H1 (cell line): ENCODE results near the gene GAS6. TPM values are rescaled to one million over a fixed set of nuclear protein-coding genes. Genes with fewer than 3 reads are reported as not detected.

Source experiments
- CHD2 ChIP-seq: IDR thresholded peaks from 2 replicates; pipeline ENCODE4 v1.6.1; 2012; ENCODE audit warnings: low read length, improper control_type of control experiment
- CREB1 ChIP-seq: IDR thresholded peaks from 2 replicates; pipeline ENCODE4 v1.6.1; 2012; ENCODE audit warnings: inconsistent platforms
- POLR2A ChIP-seq, 2 experiments: IDR thresholded peaks; 1 replicate in 1 of 2; 2 replicates in 1 of 2; pipeline ENCODE4 v1.6.1; 2011; ENCODE audit warnings: low read depth in 2 of 2, low read length in 2 of 2, mild to moderate bottlenecking in 2 of 2; ENCODE audit errors: control extremely low read depth in 1 of 2
- RNF2 ChIP-seq: fragments of 200-900, 300-1000 bp; sonication (generic); IDR thresholded peaks from 2 replicates; pipeline ENCODE4 v1.7.1; 2016; ENCODE audit warnings: borderline replicate concordance, low read depth, mild to moderate bottlenecking, antibody characterized with exemption, low read length; ENCODE audit not compliant: poor library complexity, severe bottlenecking; ENCODE audit errors: missing control alignments
- SUZ12 ChIP-seq: fragments of 200-600 bp; sonication (generic); IDR thresholded peaks from 2 replicates; pipeline ENCODE4 v1.6.1; 2012; ENCODE audit warnings: mild to moderate bottlenecking, inconsistent platforms, low read length, moderate library complexity, mixed read lengths
- YY1 ChIP-seq: IDR thresholded peaks from 2 replicates; pipeline ENCODE4 v1.6.1; 2011; ENCODE audit warnings: low read depth, mild to moderate bottlenecking, low read length
- polyA plus RNA-seq, 7 experiments: library from polyadenylated mRNA; depleted of rRNA in 3 of 7; stranded (reverse) in 5 of 7; unstranded in 2 of 7; fragments of >200 nt in 5 of 7; fragments of 200-250 nt in 2 of 7; gene quantifications; 1 replicate in 5 of 7; 2 replicates in 1 of 7; 4 replicates in 1 of 7; pipeline versions ENCODE4 v1.2.1 to v1.2.3, GENCODE V29; 2011 to 2013; ENCODE audit warnings: missing spikeins in 2 of 7, mixed read lengths in 2 of 7
- total RNA-seq: library from RNA; stranded (reverse); fragmentation: NEBNext Ultra II Directional; extraction: Animal tissue kit (Norgen Biotek cat#: 25700); gene quantifications from 2 replicates; pipeline ENCODE4 v1.2.1, GENCODE V29; 2021
- TF ChIP-seq, protein P1 (sequence below): fragments of 300-600 bp; sonication (generic); IDR thresholded peaks from 2 replicates; pipeline ENCODE4 v1.7.1; 2012; ENCODE audit warnings: low read length, moderate library complexity, mild to moderate bottlenecking, inconsistent platforms; ENCODE audit not compliant: insufficient replicate concordance

GAS6 gene
- total and polyA plus RNA-seq, 2 of the 8 experiments (the other 6 are each of a cell fraction or from before 2014, with no cell fraction given), result 18.6 to 31.0 TPM

DNA sequence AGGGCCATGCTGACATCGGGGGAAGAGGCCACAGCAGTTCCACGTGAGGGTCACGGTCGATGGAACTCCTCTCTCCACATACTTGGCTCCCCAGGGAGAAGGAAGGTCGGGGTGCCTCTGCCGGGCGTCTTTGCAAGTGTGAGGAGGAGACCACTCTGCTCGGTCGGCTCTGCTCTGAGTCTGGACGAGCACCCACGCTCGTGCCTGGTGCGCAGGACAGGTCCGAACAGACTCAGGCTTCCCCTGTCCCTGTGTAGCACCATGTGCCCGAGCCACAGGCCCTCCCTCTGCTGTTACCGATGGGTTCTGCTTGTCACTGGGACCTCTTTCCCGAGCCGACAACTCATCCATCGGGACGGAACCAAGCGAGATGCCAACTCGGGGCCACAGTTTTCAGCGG lies 69.8 kb downstream of the GAS6 start (continued):
- TF ChIP-seq, protein P1, sequence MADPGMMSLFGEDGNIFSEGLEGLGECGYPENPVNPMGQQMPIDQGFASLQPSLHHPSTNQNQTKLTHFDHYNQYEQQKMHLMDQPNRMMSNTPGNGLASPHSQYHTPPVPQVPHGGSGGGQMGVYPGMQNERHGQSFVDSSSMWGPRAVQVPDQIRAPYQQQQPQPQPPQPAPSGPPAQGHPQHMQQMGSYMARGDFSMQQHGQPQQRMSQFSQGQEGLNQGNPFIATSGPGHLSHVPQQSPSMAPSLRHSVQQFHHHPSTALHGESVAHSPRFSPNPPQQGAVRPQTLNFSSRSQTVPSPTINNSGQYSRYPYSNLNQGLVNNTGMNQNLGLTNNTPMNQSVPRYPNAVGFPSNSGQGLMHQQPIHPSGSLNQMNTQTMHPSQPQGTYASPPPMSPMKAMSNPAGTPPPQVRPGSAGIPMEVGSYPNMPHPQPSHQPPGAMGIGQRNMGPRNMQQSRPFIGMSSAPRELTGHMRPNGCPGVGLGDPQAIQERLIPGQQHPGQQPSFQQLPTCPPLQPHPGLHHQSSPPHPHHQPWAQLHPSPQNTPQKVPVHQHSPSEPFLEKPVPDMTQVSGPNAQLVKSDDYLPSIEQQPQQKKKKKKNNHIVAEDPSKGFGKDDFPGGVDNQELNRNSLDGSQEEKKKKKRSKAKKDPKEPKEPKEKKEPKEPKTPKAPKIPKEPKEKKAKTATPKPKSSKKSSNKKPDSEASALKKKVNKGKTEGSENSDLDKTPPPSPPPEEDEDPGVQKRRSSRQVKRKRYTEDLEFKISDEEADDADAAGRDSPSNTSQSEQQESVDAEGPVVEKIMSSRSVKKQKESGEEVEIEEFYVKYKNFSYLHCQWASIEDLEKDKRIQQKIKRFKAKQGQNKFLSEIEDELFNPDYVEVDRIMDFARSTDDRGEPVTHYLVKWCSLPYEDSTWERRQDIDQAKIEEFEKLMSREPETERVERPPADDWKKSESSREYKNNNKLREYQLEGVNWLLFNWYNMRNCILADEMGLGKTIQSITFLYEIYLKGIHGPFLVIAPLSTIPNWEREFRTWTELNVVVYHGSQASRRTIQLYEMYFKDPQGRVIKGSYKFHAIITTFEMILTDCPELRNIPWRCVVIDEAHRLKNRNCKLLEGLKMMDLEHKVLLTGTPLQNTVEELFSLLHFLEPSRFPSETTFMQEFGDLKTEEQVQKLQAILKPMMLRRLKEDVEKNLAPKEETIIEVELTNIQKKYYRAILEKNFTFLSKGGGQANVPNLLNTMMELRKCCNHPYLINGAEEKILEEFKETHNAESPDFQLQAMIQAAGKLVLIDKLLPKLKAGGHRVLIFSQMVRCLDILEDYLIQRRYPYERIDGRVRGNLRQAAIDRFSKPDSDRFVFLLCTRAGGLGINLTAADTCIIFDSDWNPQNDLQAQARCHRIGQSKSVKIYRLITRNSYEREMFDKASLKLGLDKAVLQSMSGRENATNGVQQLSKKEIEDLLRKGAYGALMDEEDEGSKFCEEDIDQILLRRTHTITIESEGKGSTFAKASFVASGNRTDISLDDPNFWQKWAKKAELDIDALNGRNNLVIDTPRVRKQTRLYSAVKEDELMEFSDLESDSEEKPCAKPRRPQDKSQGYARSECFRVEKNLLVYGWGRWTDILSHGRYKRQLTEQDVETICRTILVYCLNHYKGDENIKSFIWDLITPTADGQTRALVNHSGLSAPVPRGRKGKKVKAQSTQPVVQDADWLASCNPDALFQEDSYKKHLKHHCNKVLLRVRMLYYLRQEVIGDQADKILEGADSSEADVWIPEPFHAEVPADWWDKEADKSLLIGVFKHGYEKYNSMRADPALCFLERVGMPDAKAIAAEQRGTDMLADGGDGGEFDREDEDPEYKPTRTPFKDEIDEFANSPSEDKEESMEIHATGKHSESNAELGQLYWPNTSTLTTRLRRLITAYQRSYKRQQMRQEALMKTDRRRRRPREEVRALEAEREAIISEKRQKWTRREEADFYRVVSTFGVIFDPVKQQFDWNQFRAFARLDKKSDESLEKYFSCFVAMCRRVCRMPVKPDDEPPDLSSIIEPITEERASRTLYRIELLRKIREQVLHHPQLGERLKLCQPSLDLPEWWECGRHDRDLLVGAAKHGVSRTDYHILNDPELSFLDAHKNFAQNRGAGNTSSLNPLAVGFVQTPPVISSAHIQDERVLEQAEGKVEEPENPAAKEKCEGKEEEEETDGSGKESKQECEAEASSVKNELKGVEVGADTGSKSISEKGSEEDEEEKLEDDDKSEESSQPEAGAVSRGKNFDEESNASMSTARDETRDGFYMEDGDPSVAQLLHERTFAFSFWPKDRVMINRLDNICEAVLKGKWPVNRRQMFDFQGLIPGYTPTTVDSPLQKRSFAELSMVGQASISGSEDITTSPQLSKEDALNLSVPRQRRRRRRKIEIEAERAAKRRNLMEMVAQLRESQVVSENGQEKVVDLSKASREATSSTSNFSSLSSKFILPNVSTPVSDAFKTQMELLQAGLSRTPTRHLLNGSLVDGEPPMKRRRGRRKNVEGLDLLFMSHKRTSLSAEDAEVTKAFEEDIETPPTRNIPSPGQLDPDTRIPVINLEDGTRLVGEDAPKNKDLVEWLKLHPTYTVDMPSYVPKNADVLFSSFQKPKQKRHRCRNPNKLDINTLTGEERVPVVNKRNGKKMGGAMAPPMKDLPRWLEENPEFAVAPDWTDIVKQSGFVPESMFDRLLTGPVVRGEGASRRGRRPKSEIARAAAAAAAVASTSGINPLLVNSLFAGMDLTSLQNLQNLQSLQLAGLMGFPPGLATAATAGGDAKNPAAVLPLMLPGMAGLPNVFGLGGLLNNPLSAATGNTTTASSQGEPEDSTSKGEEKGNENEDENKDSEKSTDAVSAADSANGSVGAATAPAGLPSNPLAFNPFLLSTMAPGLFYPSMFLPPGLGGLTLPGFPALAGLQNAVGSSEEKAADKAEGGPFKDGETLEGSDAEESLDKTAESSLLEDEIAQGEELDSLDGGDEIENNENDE, result no peak
- TF ChIP-seq CHD2, result no peak
- TF ChIP-seq SUZ12, result no peak
- no peak for TF ChIP-seq CREB1
- TF ChIP-seq RNF2, result no peak
- TF ChIP-seq YY1, result no peak
- no peak for TF ChIP-seq POLR2A (IDR thresholded peaks at IDR 0.05; ENCODE audit: control extremely low read depth in 1 of 2, low read depth in 2 of 2, low read length in 2 of 2)
